Measurements from ENCODE around the gene LIN9. TPM values are rescaled to one million over a fixed set of nuclear protein-coding genes. Genes with fewer than 3 reads are reported as not detected.

LIN9 gene
- total RNA-seq, 2 donors from 2014 or later, result 3.5 to 7.1 TPM

DNA sequence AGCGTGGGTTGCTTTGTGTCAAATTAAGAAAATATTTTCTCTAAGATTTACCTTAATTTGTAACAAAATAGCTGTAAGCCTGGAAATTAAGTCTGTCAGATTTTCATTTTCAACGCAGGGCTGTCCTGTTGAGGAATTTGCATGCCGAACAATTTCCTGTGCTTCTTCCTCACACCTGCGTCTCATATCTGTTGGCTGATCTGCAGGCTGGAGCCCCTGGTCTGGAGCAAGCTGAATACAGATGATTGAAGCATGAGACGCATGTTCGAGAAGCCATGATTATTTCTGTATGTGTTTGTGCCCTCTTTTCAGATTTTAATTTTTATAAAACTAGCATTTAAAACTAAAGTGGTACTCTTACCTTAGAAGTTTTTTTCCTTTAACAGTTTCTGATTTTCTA is 75.7 kb downstream of the LIN9 start:
- Histone ChIP-seq H3K27ac (no peak overlapping the region), H3K27me3 (no peaks in the 10 kb centered on the region), H3K4me1 (no peaks in the 10 kb centered on the region), H3K36me3 (no peaks in the 10 kb centered on the region), H3K9me3 (no peaks in the 10 kb centered on the region), H3K4me3 (no peak overlapping the region), H3K9ac (ENCODE audit: low read depth in 2 of 2, low read length in 2 of 2) (no peak overlapping the region)
- DNase-seq, result no peak
- no peak for TF ChIP-seq CTCF (IDR thresholded peaks at IDR 0.05)
- intact Hi-C loops (cut with DNase I), result no loop called here

DNA sequence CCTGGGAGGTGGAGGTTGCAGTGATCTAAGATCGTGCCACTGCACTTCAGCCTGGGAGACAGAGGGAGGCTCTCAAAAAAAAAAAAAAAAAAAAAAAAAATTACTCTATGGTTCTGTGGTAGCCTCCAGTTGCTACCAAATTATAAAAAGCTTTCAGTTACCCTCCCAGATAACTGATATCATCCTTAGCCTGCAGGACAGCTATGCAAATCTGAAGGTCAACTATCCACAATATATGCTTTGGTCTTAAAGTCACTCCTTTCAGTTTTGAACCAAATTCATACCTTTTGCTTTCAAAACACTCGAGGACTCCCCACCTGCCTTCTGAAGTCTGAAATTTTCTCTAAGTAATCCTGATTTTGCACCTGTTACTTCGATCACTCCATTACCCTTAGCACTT is 82.4 kb downstream of the LIN9 start:
- Histone ChIP-seq H3K9me3 (no peaks in the 10 kb centered on the region), H3K27me3 (peaks cover 4% of the 10 kb centered on the region), H3K9ac (ENCODE audit: low read depth in 2 of 2, low read length in 2 of 2) (no peak overlapping the region), H3K27ac (no peak overlapping the region), H3K4me3 (no peak overlapping the region), H3K4me1 (no peaks in the 10 kb centered on the region), H3K36me3 (no peaks in the 10 kb centered on the region)
- intact Hi-C loops (cut with DNase I), result no loop called here
- DNase-seq, result no peak
- no peak for TF ChIP-seq CTCF (IDR thresholded peaks at IDR 0.05)

DNA sequence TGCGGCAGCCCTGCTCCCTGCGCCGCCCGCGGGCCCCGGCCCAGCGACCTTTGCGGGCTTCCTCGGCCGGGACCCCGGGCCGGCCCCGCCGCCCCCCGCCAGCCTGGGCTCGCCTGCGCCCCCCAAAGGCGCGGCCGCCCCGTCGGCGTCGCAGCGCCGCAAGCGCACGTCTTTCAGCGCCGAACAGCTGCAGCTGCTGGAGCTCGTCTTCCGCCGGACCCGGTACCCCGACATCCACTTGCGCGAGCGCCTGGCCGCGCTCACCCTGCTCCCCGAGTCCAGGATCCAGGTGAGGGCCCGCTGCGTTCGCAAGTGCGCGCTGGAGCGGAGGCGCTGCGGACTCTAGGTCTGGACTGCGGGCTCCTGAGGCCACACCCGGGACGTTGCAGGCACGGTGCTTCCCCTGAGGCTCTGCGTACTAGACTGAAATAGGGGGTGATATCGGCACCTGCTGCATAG is 85.1 kb downstream of the LIN9 start:
- H3K9me3 ChIP-seq, result no peaks in the 10 kb centered on the region
- H3K36me3 ChIP-seq, result no peaks in the 10 kb centered on the region
- H3K4me3 ChIP-seq, result peak overlapping the region; percentile 35
- H3K9ac ChIP-seq (ENCODE audit: low read depth in 2 of 2, low read length in 2 of 2), result peak overlapping the region; percentile 1 to 40
- no peak overlapping the region for H3K27ac ChIP-seq
- intact Hi-C loops (cut with DNase I), result no loop called here
- no peak for TF ChIP-seq CTCF (IDR thresholded peaks at IDR 0.05)
- peaks cover 4% of the 10 kb centered on the region for H3K27me3 ChIP-seq
- no peaks in the 10 kb centered on the region for H3K4me1 ChIP-seq
- peak; percentile 26 for DNase-seq

GRCh38 chr1:226223157-226223785 is 85.7 kb downstream of the LIN9 start, which contains the start of gene MIXL1:
Gene MIXL1, plus strand, starts transcription at chr1:226223664. Its CDS starts 18 bp downstream, at chr1:226223682.
- Histone ChIP-seq H3K4me1 (no peaks in the 10 kb centered on the region), H3K36me3 (no peaks in the 10 kb centered on the region), H3K27ac (no peak within 1 kb of the TSS), H3K27me3 (peaks cover 4% of the 10 kb centered on the region), H3K4me3 (peak within 1 kb of the TSS; percentile 35), H3K9ac (ENCODE audit: low read depth in 2 of 2, low read length in 2 of 2) (peak within 1 kb of the TSS; percentile 1 to 40), H3K9me3 (no peaks in the 10 kb centered on the region)
- TF ChIP-seq CTCF (IDR thresholded peaks at IDR 0.05), result no peak
- intact Hi-C loops (cut with DNase I), result no loop called here
- DNase-seq, result no peak

DNA sequence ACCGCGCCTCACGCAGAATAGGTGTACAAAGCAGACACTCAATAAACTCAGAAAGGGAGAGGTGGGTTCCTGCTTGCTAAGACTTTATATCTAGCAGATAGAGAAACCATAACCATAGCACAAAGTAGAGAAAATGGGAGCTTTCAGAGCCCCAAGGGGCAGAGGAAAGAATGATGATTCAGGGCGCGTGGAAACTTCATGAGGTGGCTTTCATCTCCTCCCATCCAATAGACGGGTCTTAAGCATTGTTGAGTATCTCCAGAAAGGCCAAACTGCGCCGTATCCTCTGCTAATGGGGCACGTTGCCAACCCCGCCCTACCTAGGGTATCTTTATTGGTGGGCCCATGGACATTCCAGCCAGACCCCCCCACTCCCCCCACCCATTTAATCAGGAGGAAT is 86.3 kb downstream of the LIN9 start:
- H3K4me3 ChIP-seq, result no peak overlapping the region
- intact Hi-C loops (cut with DNase I), result no loop called here
- H3K36me3 ChIP-seq, result no peaks in the 10 kb centered on the region
- peaks cover 4% of the 10 kb centered on the region for H3K27me3 ChIP-seq
- H3K9me3 ChIP-seq, result no peaks in the 10 kb centered on the region
- H3K4me1 ChIP-seq, result no peaks in the 10 kb centered on the region
- H3K27ac ChIP-seq, result no peak overlapping the region
- no peak for TF ChIP-seq CTCF (IDR thresholded peaks at IDR 0.05)
- no peak overlapping the region for H3K9ac ChIP-seq (ENCODE audit: low read depth in 2 of 2, low read length in 2 of 2)
- DNase-seq, result no peak
